Upper lobe of left lung (tissue), 4 donors: ENCODE data around the gene DENND2C.

ENCODE experiments used
- POLR2AphosphoS5 ChIP-seq, 2 donors: sonication (generic); formaldehyde crosslinking; IDR thresholded peaks; one replicate each; pipeline ENCODE4 v1.5.1; 2017; ENCODE audit warnings: antibody characterized with exemption in 2 of 2
- TF ChIP-seq, protein P1 (sequence below), 6 experiments: fragments of 450-650 bp in 4 of 6; fragments of 200-600 bp in 2 of 6; sonication (generic) in 2 of 6; IDR thresholded peaks; one replicate each; pipeline ENCODE4 v1.5.1; 2016 to 2019; ENCODE audit warnings: antibody characterized with exemption in 6 of 6

GRCh38 chr1:114618606-114619005 is 51.2 kb downstream of the DENND2C start:
- no peak for TF ChIP-seq POLR2AphosphoS5 (IDR thresholded peaks at IDR 0.05)
- TF ChIP-seq, protein P1, sequence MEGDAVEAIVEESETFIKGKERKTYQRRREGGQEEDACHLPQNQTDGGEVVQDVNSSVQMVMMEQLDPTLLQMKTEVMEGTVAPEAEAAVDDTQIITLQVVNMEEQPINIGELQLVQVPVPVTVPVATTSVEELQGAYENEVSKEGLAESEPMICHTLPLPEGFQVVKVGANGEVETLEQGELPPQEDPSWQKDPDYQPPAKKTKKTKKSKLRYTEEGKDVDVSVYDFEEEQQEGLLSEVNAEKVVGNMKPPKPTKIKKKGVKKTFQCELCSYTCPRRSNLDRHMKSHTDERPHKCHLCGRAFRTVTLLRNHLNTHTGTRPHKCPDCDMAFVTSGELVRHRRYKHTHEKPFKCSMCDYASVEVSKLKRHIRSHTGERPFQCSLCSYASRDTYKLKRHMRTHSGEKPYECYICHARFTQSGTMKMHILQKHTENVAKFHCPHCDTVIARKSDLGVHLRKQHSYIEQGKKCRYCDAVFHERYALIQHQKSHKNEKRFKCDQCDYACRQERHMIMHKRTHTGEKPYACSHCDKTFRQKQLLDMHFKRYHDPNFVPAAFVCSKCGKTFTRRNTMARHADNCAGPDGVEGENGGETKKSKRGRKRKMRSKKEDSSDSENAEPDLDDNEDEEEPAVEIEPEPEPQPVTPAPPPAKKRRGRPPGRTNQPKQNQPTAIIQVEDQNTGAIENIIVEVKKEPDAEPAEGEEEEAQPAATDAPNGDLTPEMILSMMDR (IDR thresholded peaks at IDR 0.05) = no peak
